ENCODE results near the gene HDAC9.

Gene HDAC9

DNA sequence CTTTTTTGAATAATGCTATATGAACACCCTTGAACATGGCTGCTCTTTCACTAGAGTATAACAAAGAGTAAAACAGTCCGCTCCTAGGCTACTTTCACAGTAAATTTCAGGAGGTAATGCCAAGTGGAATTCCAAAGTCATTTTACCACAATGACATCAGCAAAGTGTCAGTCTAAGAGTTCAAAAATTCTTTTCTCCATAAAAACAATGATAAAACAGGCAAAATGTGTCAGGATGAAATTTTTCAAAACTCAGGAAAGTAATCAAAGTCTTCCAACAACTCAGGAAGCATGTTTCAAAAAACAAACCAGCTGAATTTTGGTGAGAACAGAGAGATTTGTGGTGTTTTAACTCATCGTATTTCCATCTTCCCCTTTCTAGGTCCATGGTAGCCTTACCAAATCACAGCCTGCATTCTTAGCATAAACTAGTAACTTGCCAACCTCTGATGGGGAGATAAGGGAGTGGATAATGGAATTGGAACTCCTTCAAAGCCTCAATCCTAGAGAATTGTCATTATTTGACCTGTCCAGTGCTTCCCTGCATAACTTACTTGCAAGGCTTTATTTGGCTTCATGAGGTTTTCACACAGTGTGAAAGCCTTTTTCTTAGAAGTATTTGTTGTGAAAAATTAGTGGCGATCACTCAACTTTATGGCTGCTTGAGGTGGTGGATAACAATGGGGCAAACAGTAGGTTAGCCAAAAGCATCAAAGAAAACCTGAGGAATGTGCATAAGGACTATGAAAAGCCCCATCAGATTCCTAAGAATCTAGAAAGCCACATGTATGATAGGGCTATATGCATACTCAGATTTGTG lies 302.7 kb downstream of the HDAC9 start:
- DNase-seq, result no peak

DNA sequence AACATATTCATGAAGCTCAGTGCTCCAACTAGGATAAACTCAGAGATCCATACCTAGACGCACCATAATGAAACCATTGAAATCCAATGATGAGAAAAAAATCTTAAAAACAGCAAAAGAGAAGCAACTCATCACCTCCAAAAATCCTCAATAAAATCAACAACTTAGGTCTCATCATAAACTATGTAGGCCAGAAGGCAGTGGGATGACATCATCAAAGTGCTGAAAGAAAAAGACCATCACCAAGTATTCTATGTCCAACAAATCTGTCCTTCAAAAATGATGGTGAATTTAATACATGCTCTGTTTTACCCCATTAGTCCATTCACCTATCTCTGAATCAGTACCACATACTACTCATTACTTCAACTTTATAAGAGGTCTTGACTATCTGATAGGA lies 304.4 kb downstream of the HDAC9 start:
- DNase-seq, result no peak

GRCh38 chr7:18803923-18804322 lies 308.4 kb downstream of the HDAC9 start:
- DNase-seq, result no peak

GRCh38 chr7:18806177-18806576 lies 310.6 kb downstream of the HDAC9 start:
- DNase-seq, result no peak

GRCh38 chr7:18808026-18808425 lies 312.5 kb downstream of the HDAC9 start:
- DNase-seq, result no peak

DNA sequence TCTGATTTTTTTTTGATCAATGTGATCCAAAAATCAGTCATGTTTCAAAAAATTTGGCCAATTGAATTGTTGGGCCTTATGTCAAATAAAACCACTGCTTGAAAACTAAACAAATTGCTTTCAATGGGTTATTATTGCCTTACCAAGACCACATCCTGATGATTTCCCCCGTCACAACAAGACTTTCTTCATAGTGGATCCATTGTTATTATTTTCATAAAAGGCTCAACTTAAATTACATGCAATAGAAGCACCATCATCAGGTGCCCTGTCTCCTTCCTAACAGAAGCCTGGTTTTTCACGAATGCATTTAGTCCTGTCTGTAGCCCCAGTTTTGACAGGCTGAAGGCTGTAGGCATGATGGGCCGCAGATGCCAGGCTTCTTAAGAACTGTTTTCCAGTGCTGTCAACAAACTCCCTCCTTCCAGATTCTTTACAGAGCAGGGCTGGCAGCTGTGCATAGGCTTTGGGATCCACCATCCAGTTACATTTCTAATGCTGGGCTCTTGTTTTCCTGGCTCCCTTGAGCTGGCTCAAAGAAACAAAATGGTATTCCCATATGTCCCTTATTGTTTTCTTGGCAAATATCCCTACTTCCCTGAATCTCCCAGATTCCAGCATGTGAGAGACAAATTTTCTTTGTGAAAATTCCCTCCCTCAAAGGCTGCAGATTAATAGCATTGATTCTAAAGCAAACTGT lies 319.9 kb downstream of the HDAC9 start:
- DNase-seq, result no peak

DNA sequence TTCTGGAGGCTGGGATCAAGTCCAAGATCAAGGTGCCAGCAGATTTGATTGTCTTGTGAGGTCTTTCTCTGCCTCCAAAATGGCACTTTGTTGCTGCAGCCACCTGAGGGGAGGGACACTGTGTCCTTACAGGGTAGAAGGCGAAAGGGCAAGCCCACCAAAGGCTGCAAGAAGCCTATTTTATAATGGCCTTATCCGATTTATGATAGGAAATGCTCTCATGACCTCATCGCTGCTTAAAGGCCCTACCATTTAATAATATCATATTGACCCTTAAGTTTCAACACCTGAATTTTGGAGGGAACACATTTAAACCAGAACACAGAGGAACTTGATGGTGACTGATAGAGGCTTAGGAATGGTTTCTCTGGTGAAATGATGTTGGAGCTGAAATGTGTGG lies 325.4 kb downstream of the HDAC9 start:
- no peak for DNase-seq

DNA sequence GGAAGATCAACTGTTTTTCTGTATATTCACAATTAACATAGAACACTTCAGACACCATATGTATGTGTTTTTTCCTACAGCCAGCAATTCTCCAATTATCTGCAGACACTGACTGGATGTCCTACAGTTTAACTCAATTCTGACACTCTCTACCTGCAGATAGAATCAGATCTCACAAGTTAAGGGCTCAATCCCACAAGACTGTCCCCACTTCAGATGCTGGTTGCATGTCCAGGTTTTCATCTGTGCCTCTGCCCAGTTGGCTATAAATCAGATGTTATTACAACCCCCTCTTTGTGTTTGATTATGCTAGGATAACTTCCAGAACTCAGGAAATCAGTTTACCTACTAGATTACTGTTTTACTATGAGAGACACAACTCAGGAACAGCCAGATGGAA lies 326.0 kb downstream of the HDAC9 start:
- DNase-seq, result no peak

DNA sequence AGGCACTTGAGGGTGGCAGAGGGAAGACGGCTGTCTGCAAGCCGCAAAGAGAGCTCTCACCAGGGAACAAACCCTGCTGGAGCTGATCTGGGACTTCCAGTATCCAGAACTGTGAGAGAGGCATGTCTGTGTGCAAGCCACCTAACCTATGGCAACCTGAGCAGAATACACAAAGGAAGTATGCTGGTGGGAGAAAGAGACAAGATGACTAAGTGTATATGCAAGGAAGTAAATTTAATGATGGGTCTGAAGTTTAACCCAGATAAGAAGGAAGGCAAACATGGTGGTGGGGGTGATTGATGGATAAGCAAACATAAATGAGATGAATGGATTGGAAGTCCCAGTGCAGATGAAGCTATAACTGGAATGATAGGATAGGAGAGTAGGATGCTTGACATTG lies 328.6 kb downstream of the HDAC9 start:
- DNase-seq, result no peak

GRCh38 chr7:18828260-18828993 lies 332.9 kb downstream of the HDAC9 start:
- no peak for DNase-seq

DNA sequence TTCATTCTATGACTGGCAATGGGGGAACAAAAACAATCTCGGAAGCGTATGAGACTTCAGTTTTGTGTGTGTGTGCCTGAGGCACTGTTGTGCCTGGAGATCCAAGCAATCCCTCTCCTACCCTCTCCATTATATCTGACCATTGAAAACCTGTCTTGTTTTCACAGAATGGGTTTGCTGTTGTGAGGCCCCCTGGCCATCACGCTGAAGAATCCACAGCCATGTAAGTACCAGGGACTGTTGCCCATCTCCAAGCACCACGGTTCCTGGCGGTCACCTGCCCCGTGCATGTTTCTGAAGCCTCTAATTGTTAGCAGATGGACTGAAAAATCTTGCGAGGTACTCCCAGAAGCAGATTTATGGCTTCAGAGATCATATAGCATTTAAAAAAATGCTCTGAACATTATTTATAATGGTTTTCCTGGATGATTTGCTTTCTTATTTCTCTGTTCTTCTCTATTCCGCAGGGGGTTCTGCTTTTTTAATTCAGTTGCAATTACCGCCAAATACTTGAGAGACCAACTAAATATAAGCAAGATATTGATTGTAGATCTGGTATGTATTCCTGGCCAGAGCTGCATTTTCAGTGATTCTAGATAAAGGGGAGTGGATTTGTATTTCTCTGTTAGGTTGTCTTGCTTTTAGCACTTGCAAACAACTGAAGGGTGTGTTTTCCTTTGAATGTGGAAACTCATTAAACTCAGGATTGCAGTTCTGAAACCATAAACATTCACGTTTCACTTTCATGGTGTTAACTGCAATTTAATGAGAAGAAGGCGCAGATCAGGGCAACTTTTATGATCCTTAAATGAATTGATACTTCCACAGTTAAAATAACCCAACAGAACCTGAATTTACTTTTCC lies 333.7 kb downstream of the HDAC9 start:
- no peak for DNase-seq

DNA sequence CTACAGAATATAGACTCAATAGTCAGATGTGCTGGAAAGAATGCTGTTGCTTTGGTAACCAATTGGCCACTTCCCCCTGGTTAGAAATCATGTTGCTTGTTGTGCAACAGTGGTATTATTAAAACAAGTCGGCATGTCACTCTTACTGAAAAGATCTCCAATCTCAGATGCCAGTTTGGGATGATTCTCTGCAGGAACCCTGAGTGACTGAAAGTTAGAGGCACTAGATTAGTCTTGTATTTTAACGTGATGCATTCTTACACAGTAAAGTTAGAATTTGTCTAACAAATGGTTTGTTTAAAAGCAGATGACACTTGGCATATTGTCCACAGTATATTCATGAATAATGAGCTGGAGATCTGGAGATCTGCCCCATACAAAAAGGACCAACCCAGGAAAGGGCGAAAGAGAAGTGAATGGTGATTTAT lies 334.3 kb downstream of the HDAC9 start:
- DNase-seq, result peak; percentile 54

DNA sequence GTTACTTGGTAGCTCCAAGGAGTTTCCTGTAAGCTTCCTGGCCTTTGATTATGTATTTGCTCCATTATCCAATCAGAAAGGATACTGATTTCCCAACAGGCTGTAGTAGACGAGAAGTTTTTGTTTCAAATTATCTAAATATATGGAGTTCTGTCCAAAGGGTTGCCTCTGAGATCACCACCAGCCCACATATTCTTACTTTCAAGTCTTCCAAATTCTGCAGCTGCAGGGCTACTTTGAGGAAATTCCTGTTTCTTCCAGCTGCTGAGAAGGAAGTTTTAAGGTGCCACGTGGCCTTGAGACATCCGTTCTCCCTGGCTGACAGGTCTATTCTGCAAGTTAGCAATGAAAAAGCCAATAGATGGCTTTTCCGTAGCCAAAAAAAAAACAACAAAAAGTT lies 335.9 kb downstream of the HDAC9 start:
- DNase-seq, result no peak

DNA sequence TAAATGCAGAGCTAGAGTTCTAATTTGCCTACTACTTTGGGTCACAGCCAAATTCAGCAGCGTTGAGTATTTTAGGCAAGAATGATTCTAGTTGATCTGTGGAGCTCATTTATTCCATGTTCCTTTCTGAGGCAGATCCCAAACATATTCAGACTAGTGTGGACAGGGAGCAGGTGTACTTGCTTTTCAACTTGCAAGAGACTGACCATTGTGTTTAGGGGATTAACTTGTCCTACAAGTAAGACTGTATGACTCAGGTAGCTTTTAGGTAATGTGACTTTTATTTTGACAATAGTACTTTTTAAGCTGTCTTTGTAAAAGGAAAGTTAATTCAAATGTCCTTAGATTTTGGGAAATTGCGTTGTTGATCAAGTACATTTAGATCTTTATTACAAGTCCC lies 336.4 kb downstream of the HDAC9 start:
- DNase-seq, result no peak

- no peak for DNase-seq
Measured at GRCh38 chr7:18834577-18834976, 339.0 kb downstream of the HDAC9 start.

DNA sequence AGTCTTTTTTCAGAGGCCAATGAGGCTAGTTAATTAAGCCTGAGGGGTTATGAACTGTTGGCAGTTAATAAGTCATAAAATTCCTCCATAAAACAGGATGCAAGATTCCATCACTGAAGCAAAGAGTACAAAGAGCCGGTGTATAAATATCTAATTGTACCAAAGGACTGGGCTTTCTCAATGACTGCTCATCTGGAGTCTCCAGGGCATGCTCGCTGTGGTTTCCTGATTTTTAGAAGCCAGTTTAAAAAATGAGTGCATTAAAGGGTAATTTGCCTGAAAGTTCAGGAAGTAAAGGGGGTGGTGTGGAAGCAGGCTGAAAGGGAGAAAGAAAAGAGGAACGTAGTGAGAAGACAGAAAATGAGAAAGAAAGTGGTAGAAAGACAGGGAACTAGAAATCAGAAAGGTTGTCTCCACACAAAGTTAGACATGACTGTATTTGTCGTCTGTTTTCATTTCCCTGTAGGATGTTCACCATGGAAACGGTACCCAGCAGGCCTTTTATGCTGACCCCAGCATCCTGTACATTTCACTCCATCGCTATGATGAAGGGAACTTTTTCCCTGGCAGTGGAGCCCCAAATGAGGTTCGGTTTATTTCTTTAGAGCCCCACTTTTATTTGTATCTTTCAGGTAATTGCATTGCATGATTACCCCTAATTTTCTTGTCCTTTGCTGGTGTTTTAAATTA lies 339.6 kb downstream of the HDAC9 start:
- peak; percentile 35 for DNase-seq

GRCh38 chr7:18843979-18844378 lies 348.4 kb downstream of the HDAC9 start:
- DNase-seq, result no peak

DNA sequence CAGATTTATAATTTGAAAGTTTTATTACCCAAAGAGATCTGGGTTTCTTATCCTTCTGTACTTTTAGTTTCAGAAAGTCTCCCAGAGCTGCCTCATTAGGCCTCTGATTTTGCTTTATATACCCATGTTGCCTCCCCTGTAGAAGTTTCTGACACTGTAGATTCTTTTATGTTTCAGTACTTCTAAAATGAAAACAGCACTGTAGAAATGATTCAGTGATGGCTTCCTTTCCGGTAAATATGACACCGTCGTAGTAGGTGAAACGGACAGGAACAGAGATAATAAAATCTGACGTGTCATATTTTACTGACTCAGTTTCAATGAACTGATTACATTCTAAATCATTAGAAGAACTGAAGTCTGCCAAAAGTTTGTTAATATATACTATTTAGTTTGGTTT lies 349.2 kb downstream of the HDAC9 start:
- DNase-seq, result no peak

DNA sequence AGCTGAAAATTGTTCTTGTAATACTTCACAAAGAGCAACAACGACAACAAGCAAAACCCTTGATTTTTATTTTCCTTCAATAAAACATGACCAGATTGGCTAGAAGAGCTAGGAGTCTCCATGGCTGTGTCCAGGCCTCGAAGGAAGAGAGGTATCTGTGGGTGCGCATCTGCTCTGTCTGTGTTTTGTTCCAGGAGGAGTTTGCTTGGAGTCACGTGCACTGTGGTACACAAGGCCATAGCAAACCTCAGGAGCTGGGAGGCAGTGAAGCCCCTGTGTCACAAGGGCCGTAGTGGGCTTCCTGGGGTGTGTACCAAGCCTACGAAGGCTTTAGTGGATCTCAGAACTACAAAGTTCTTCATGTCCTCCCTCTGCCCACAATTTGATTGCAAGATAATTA lies 350.2 kb downstream of the HDAC9 start:
- no peak for DNase-seq

GRCh38 chr7:18846765-18847215 lies 351.2 kb downstream of the HDAC9 start:
- no peak for DNase-seq

DNA sequence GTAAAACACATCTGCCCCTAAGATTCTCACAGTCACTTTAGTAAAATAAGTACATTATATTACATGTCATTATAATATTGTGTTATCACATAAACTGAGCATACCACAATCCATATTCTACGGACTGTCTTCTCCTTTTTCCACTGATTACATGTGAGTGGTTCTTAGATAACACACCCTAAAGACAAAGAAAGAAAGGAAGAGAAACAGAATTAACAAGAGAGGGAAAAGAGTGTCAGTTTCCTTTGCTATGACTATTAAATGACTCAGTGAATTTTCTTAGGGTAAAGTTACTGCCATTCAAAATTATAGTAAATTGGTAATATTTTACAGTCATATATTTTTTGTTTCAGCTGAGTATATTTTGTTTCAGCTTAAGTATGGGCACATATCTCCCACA lies 353.6 kb downstream of the HDAC9 start:
- no peak for DNase-seq

DNA sequence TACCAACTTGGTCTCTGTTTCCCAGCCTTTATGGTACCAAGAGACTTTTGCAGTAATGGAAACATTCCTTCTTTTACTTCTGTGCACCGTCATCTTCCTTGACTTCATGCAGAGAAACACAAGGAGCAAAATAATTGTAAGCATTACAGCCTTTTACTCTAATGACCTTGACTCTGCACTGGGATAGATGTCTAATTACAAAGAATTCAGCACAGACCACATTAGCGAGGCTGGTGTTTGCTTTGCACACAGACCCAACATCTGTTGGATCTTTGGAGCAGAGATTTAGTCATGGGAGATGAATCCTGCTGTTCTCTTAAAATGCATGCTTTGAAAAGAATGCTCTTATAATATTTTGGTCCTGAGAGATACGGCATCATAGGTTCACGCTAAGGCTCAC lies 360.2 kb downstream of the HDAC9 start:
- DNase-seq, result no peak

Measured in MV-4-11 (cell line).